Naive B cell (primary cell): ENCODE data around the gene CROT. TPM values are rescaled to one million over a fixed set of nuclear protein-coding genes. Genes with fewer than 3 reads are reported as not detected.

Experiments
- ATAC-seq, 2 donors: fragments of 150-1000 bp; cut with Tn5 transposase; 2 replicates each; pipeline ENCODE4 v1.10.0; 2021; ENCODE audit warnings: low read depth in 2 of 2, mild to moderate bottlenecking in 2 of 2, moderate library complexity in 2 of 2
- DNase-seq: peaks from one replicate; pipeline ENCODE4 v3.0.0; 2022
- H3K27ac Mint-ChIP-seq, 6 donors: one replicate each; pipeline ENCODE4 v1.8.0; 2020 to 2022; ENCODE audit warnings: mild to moderate bottlenecking in 6 of 6, mixed read lengths in 6 of 6, moderate library complexity in 5 of 6, inconsistent platforms in 2 of 6
- H3K27me3 Mint-ChIP-seq, 3 donors: one replicate each; pipeline ENCODE4 v1.8.0; 2021 to 2022; ENCODE audit warnings: mixed read lengths in 3 of 3, mild to moderate bottlenecking in 1 of 3
- H3K36me3 Mint-ChIP-seq, 2 donors: one replicate each; pipeline ENCODE4 v1.8.0; 2020 to 2022; ENCODE audit warnings: mixed read lengths in 2 of 2, inconsistent platforms in 1 of 2, mild to moderate bottlenecking in 1 of 2
- H3K4me1 Mint-ChIP-seq, 3 donors: one replicate each; pipeline ENCODE4 v1.8.0; 2020 to 2022; ENCODE audit warnings: mixed read lengths in 3 of 3, inconsistent platforms in 1 of 3, mild to moderate bottlenecking in 1 of 3, moderate library complexity in 1 of 3
- H3K4me3 Mint-ChIP-seq, 8 donors: one replicate each; pipeline ENCODE4 v1.8.0; 2020 to 2022; ENCODE audit warnings: mild to moderate bottlenecking in 8 of 8, mixed read lengths in 8 of 8, moderate library complexity in 8 of 8, inconsistent platforms in 2 of 8
- H3K9me3 Mint-ChIP-seq, 7 donors: one replicate each; pipeline ENCODE4 v1.8.0; 2020 to 2022; ENCODE audit warnings: mixed read lengths in 7 of 7, mild to moderate bottlenecking in 5 of 7, inconsistent platforms in 2 of 7, moderate library complexity in 1 of 7
- polyA plus RNA-seq, 6 donors: library from polyadenylated mRNA; unstranded; fragments of 300-500 nt; fragmentation: Illumina TruSeq; gene quantifications; one replicate each; pipeline ENCODE4 v1.2.3, GENCODE V29; 2021; ENCODE audit warnings: low read depth in 6 of 6

CROT gene
- polyA plus RNA-seq, 6 donors from 2014 or later, result 1.0 to 4.4 (median 2.7) TPM

- peak overlapping the region in 2 of 6 donors; percentile 5 to 51 for H3K27ac Mint-ChIP-seq
- no peaks in the 10 kb centered on the region for H3K9me3 Mint-ChIP-seq
- ATAC-seq (no peak), DNase-seq (no peak)
- H3K27me3 Mint-ChIP-seq, result no peaks in the 10 kb centered on the region
- no peaks in the 10 kb centered on the region for H3K4me1 Mint-ChIP-seq
- peaks cover 16 to 18% of the 10 kb centered on the region in 2 donors for H3K36me3 Mint-ChIP-seq
- H3K4me3 Mint-ChIP-seq, result no peak overlapping the region
Observed at GRCh38 chr7:87411186-87411585, 65.7 kb downstream of the CROT start.

GRCh38 chr7:87413029-87413428 is 67.6 kb downstream of the CROT start:
- no peaks in the 10 kb centered on the region for H3K27me3 Mint-ChIP-seq
- no peaks in the 10 kb centered on the region for H3K9me3 Mint-ChIP-seq
- no peak for ATAC-seq
- DNase-seq, result no peak
- H3K4me3 Mint-ChIP-seq, result no peak overlapping the region
- peaks cover 0 to 7% of the 10 kb centered on the region in 2 donors for H3K36me3 Mint-ChIP-seq
- peaks cover 5 to 7% (median 7%) of the 10 kb centered on the region in 3 donors for H3K4me1 Mint-ChIP-seq
- no peak overlapping the region for H3K27ac Mint-ChIP-seq

- no peak for ATAC-seq
- H3K4me3 Mint-ChIP-seq, result no peak overlapping the region
- H3K27me3 Mint-ChIP-seq, result no peaks in the 10 kb centered on the region
- H3K4me1 Mint-ChIP-seq, result peaks cover 11 to 18% (median 18%) of the 10 kb centered on the region in 3 donors
- H3K36me3 Mint-ChIP-seq, result no peaks in the 10 kb centered on the region
- H3K9me3 Mint-ChIP-seq, result no peaks in the 10 kb centered on the region
- H3K27ac Mint-ChIP-seq, result no peak overlapping the region
- DNase-seq, result no peak
Observed at GRCh38 chr7:87413951-87414793, 68.7 kb downstream of the CROT start.

- H3K36me3 Mint-ChIP-seq, result no peaks in the 10 kb centered on the region
Observed at GRCh38 chr7:87414794-87415188, 69.3 kb downstream of the CROT start.

GRCh38 chr7:87416682-87417587 is 71.5 kb downstream of the CROT start:
- Mint-ChIP-seq H3K4me3 (no peak overlapping the region), H3K4me1 (peaks cover 11 to 22% (median 18%) of the 10 kb centered on the region in 3 donors), H3K27me3 (no peaks in the 10 kb centered on the region), H3K36me3 (no peaks in the 10 kb centered on the region), H3K27ac (peak overlapping the region in 2 of 6 donors; percentile 29 to 43), H3K9me3 (no peaks in the 10 kb centered on the region)
- peak; percentile 48 for DNase-seq
- peak; percentile 68 to 75 for ATAC-seq

More at GRCh38 chr7:87414794-87415188, 69.3 kb downstream of the CROT start:
- Mint-ChIP-seq H3K4me1 (peaks cover 11 to 22% (median 18%) of the 10 kb centered on the region in 3 donors), H3K4me3 (no peak overlapping the region), H3K27ac (no peak overlapping the region), H3K27me3 (no peaks in the 10 kb centered on the region), H3K9me3 (no peaks in the 10 kb centered on the region)
- ATAC-seq (no peak), DNase-seq (no peak)

GRCh38 chr7:87420173-87420572 is 74.7 kb downstream of the CROT start:
- no peak for ATAC-seq
- Mint-ChIP-seq H3K27ac (peak overlapping the region in 1 of 6 donors; percentile 72), H3K9me3 (no peaks in the 10 kb centered on the region), H3K27me3 (no peaks in the 10 kb centered on the region), H3K4me3 (no peak overlapping the region), H3K36me3 (peaks cover 21 to 24% of the 10 kb centered on the region in 2 donors), H3K4me1 (peaks cover 11 to 22% (median 18%) of the 10 kb centered on the region in 3 donors)
- no peak for DNase-seq

GRCh38 chr7:87424075-87424474 is 78.6 kb downstream of the CROT start:
- DNase-seq, result no peak
- Mint-ChIP-seq H3K27me3 (no peaks in the 10 kb centered on the region), H3K36me3 (peaks cover 37 to 52% of the 10 kb centered on the region in 2 donors), H3K9me3 (no peaks in the 10 kb centered on the region), H3K4me3 (no peak overlapping the region), H3K27ac (no peak overlapping the region), H3K4me1 (peaks cover 7 to 16% (median 9%) of the 10 kb centered on the region in 3 donors)
- no peak for ATAC-seq

GRCh38 chr7:87426160-87426559 is 80.7 kb downstream of the CROT start:
- H3K27me3 Mint-ChIP-seq, result no peaks in the 10 kb centered on the region
- no peaks in the 10 kb centered on the region for H3K9me3 Mint-ChIP-seq
- H3K4me3 Mint-ChIP-seq, result no peak overlapping the region
- H3K4me1 Mint-ChIP-seq, result peaks cover 7 to 12% (median 9%) of the 10 kb centered on the region in 3 donors
- ATAC-seq (no peak), DNase-seq (no peak)
- peak overlapping the region in 1 of 6 donors; percentile 80 for H3K27ac Mint-ChIP-seq
- H3K36me3 Mint-ChIP-seq, result peaks cover 37 to 56% of the 10 kb centered on the region in 2 donors

- H3K4me1 Mint-ChIP-seq, result peaks cover 7 to 12% (median 9%) of the 10 kb centered on the region in 3 donors
- H3K9me3 Mint-ChIP-seq, result no peaks in the 10 kb centered on the region
- ATAC-seq (no peak), DNase-seq (no peak)
- H3K27ac Mint-ChIP-seq, result peak overlapping the region in 1 of 6 donors; percentile 59
- H3K4me3 Mint-ChIP-seq, result no peak overlapping the region
- peaks cover 36 to 65% of the 10 kb centered on the region in 2 donors for H3K36me3 Mint-ChIP-seq
- no peaks in the 10 kb centered on the region for H3K27me3 Mint-ChIP-seq
Observed at GRCh38 chr7:87427288-87427687, 81.8 kb downstream of the CROT start.

- peaks cover 5 to 8% (median 6%) of the 10 kb centered on the region in 3 donors for H3K4me1 Mint-ChIP-seq
- no peak for ATAC-seq
- no peaks in the 10 kb centered on the region for H3K27me3 Mint-ChIP-seq
- peaks cover 37 to 43% of the 10 kb centered on the region in 2 donors for H3K36me3 Mint-ChIP-seq
- no peak overlapping the region for H3K4me3 Mint-ChIP-seq
- no peak for DNase-seq
- no peaks in the 10 kb centered on the region for H3K9me3 Mint-ChIP-seq
- peak overlapping the region in 1 of 6 donors; percentile 12 for H3K27ac Mint-ChIP-seq
Observed at GRCh38 chr7:87432536-87432935, 87.1 kb downstream of the CROT start.

GRCh38 chr7:87435546-87435945 is 90.1 kb downstream of the CROT start:
- Mint-ChIP-seq H3K36me3 (peaks cover 32 to 38% of the 10 kb centered on the region in 2 donors), H3K4me3 (no peak overlapping the region), H3K4me1 (peaks cover 0 to 4% (median 0%) of the 10 kb centered on the region in 3 donors), H3K27me3 (no peaks in the 10 kb centered on the region), H3K27ac (peak overlapping the region in 1 of 6 donors; percentile 54), H3K9me3 (no peaks in the 10 kb centered on the region)
- DNase-seq (no peak), ATAC-seq (no peak)

- Mint-ChIP-seq H3K4me3 (no peak overlapping the region), H3K36me3 (peaks cover 24 to 28% of the 10 kb centered on the region in 2 donors), H3K9me3 (no peaks in the 10 kb centered on the region), H3K4me1 (peaks cover 11 to 23% (median 14%) of the 10 kb centered on the region in 3 donors), H3K27me3 (no peaks in the 10 kb centered on the region), H3K27ac (peak overlapping the region in 4 of 6 donors; percentile 12 to 70 (median 49))
- ATAC-seq, result peak; percentile 58 to 83
- DNase-seq, result peak; percentile 38
Observed at GRCh38 chr7:87445897-87446296, 100.4 kb downstream of the CROT start.

GRCh38 chr7:87447116-87447635 is 101.7 kb downstream of the CROT start:
- Mint-ChIP-seq H3K4me1 (peaks cover 11 to 23% (median 14%) of the 10 kb centered on the region in 3 donors), H3K9me3 (no peaks in the 10 kb centered on the region), H3K36me3 (peaks cover 23 to 32% of the 10 kb centered on the region in 2 donors), H3K4me3 (no peak overlapping the region), H3K27me3 (no peaks in the 10 kb centered on the region), H3K27ac (peak overlapping the region in 3 of 6 donors; percentile 10 to 56 (median 29))
- DNase-seq, result no peak
- no peak for ATAC-seq
